ENCODE results near the gene RASGRF2.

Gene RASGRF2

GRCh38 chr5:80982093-80982492 is 21.9 kb downstream of the RASGRF2 start:
- no peak overlapping the region for H3K4me3 ChIP-seq (ENCODE audit: low read length)
- H3K27ac ChIP-seq (ENCODE audit: low read depth, low read length): no peak overlapping the region
- H3K9me3 ChIP-seq (ENCODE audit: control insufficient read depth, insufficient read depth, low read length): no peaks in the 10 kb centered on the region
- H3K4me2 ChIP-seq (ENCODE audit: low read length): no peak overlapping the region
- TF ChIP-seq, protein P1, sequence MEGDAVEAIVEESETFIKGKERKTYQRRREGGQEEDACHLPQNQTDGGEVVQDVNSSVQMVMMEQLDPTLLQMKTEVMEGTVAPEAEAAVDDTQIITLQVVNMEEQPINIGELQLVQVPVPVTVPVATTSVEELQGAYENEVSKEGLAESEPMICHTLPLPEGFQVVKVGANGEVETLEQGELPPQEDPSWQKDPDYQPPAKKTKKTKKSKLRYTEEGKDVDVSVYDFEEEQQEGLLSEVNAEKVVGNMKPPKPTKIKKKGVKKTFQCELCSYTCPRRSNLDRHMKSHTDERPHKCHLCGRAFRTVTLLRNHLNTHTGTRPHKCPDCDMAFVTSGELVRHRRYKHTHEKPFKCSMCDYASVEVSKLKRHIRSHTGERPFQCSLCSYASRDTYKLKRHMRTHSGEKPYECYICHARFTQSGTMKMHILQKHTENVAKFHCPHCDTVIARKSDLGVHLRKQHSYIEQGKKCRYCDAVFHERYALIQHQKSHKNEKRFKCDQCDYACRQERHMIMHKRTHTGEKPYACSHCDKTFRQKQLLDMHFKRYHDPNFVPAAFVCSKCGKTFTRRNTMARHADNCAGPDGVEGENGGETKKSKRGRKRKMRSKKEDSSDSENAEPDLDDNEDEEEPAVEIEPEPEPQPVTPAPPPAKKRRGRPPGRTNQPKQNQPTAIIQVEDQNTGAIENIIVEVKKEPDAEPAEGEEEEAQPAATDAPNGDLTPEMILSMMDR (IDR thresholded peaks at IDR 0.05; ENCODE audit: low read depth, low read length, poor library complexity, severe bottlenecking): no peak
- TF ChIP-seq EZH2phosphoT487 (IDR thresholded peaks at IDR 0.05; ENCODE audit: borderline replicate concordance, low read length): no peak
- no peaks in the 10 kb centered on the region for H3F3A ChIP-seq (ENCODE audit: control insufficient read depth, insufficient read depth)
- no peaks in the 10 kb centered on the region for H3K36me3 ChIP-seq (ENCODE audit: control insufficient read depth, low read length)
- H3K9me2 ChIP-seq (replicated peaks; ENCODE audit: control insufficient read depth, low read length): no peaks in the 10 kb centered on the region
- no peaks in the 10 kb centered on the region for H3K27me3 ChIP-seq (ENCODE audit: control insufficient read depth, low read length)
- no peaks in the 10 kb centered on the region for H3K79me2 ChIP-seq (ENCODE audit: control insufficient read depth, low read length)
- peaks cover 9% of the 10 kb centered on the region for H3K4me1 ChIP-seq (ENCODE audit: control insufficient read depth, low read length)
- no peaks in the 10 kb centered on the region for H4K20me1 ChIP-seq (ENCODE audit: control insufficient read depth, insufficient read depth, low read depth, low read length)

DNA sequence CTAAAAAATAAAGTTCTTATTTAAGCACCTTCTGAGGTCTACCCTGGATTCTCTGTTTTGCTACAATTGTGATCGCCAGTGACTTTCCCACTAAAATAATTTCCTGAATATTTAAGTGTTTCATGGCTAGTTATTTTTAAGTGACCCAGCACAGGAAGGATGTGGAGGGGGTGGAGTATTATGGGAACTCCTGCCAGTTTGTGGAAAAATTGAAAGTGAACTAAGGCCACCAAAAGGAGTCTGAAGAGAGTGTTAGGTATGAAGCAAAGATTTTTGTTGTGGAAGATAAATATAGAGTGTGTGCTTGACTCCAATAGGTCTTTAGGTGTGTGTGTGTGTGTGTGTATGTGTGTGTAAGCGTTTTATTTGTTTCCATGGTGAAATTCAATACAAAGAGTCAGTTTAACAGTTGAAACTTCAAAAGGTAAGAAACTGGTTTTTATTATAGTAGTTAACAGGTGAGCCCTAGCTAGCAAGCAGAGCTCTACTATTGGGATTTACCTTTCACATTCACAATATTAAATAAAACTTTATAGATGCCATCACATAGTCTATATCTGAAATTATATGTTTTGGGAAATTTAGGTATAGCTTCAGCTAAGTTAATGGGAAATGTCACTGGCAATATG is 25.6 kb downstream of the RASGRF2 start:
- Histone ChIP-seq H3K36me3 (ENCODE audit: control insufficient read depth, low read length) (no peaks in the 10 kb centered on the region), H3K79me2 (ENCODE audit: control insufficient read depth, low read length) (no peaks in the 10 kb centered on the region), H3K27me3 (ENCODE audit: control insufficient read depth, low read length) (no peaks in the 10 kb centered on the region), H4K20me1 (ENCODE audit: control insufficient read depth, insufficient read depth, low read depth, low read length) (no peaks in the 10 kb centered on the region), H3K4me2 (ENCODE audit: low read length) (no peak overlapping the region), H3K27ac (ENCODE audit: low read depth, low read length) (no peak overlapping the region), H3K9me3 (ENCODE audit: control insufficient read depth, insufficient read depth, low read length) (no peaks in the 10 kb centered on the region), H3F3A (ENCODE audit: control insufficient read depth, insufficient read depth) (no peaks in the 10 kb centered on the region), H3K4me1 (ENCODE audit: control insufficient read depth, low read length) (no peaks in the 10 kb centered on the region), H3K4me3 (ENCODE audit: low read length) (no peak overlapping the region), H3K9me2 (replicated peaks; ENCODE audit: control insufficient read depth, low read length) (no peaks in the 10 kb centered on the region)
- TF ChIP-seq, protein P1 (IDR thresholded peaks at IDR 0.05; ENCODE audit: low read depth, low read length, poor library complexity, severe bottlenecking): no peak
- TF ChIP-seq EZH2phosphoT487 (IDR thresholded peaks at IDR 0.05; ENCODE audit: borderline replicate concordance, low read length): no peak

GRCh38 chr5:80986382-80986781 is 26.2 kb downstream of the RASGRF2 start:
- no peak overlapping the region for H3K4me3 ChIP-seq (ENCODE audit: low read length)
- H3K27me3 ChIP-seq (ENCODE audit: control insufficient read depth, low read length): no peaks in the 10 kb centered on the region
- no peaks in the 10 kb centered on the region for H3F3A ChIP-seq (ENCODE audit: control insufficient read depth, insufficient read depth)
- H3K4me1 ChIP-seq (ENCODE audit: control insufficient read depth, low read length): no peaks in the 10 kb centered on the region
- H3K27ac ChIP-seq (ENCODE audit: low read depth, low read length): no peak overlapping the region
- H3K9me3 ChIP-seq (ENCODE audit: control insufficient read depth, insufficient read depth, low read length): no peaks in the 10 kb centered on the region
- no peaks in the 10 kb centered on the region for H3K36me3 ChIP-seq (ENCODE audit: control insufficient read depth, low read length)
- H3K79me2 ChIP-seq (ENCODE audit: control insufficient read depth, low read length): no peaks in the 10 kb centered on the region
- H3K9me2 ChIP-seq (replicated peaks; ENCODE audit: control insufficient read depth, low read length): no peaks in the 10 kb centered on the region
- H4K20me1 ChIP-seq (ENCODE audit: control insufficient read depth, insufficient read depth, low read depth, low read length): no peaks in the 10 kb centered on the region
- no peak for TF ChIP-seq EZH2phosphoT487 (IDR thresholded peaks at IDR 0.05; ENCODE audit: borderline replicate concordance, low read length)
- TF ChIP-seq, protein P1 (IDR thresholded peaks at IDR 0.05; ENCODE audit: low read depth, low read length, poor library complexity, severe bottlenecking): no peak
- H3K4me2 ChIP-seq (ENCODE audit: low read length): no peak overlapping the region
